Left kidney (tissue), 2 donors: ENCODE data around the gene PXYLP1. TPM values are rescaled to one million over a fixed set of nuclear protein-coding genes. Genes with fewer than 3 reads are reported as not detected.
"Not testable (repeated sequence)": the region's sequence is repeated elsewhere in the genome, so short reads cannot be mapped to it uniquely, and the experiment has no call there.

Source experiments
- DNase-seq: peaks from one replicate; pipeline ENCODE4 v3.0.0-alpha.2; 2013
- polyA plus RNA-seq: library from polyadenylated mRNA; unstranded; fragments of 120-200 nt; gene quantifications from one replicate; pipeline ENCODE4 v1.2.1, GENCODE V29; 2013; ENCODE audit not compliant: insufficient read length

The PXYLP1 gene
- polyA plus RNA-seq, 1 donor = 39.3 TPM

DNA sequence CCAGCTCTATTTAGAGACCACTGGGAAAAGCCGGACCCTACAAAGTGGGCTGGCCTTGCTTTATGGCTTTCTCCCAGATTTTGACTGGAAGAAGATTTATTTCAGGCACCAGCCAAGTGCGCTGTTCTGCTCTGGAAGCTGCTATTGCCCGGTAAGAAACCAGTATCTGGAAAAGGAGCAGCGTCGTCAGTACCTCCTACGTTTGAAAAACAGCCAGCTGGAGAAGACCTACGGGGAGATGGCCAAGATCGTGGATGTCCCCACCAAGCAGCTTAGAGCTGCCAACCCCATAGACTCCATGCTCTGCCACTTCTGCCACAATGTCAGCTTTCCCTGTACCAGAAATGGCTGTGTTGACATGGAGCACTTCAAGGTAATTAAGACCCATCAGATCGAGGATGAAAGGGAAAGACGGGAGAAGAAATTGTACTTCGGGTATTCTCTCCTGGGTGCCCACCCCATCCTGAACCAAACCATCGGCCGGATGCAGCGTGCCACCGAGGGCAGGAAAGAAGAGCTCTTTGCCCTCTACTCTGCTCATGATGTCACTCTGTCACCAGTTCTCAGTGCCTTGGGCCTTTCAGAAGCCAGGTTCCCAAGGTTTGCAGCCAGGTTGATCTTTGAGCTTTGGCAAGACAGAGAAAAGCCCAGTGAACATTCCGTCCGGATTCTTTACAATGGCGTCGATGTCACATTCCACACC lies 60.9 kb downstream of the PXYLP1 start:
- DNase-seq = no peak

GRCh38 chr3:141294301-141294700 lies 62.7 kb downstream of the PXYLP1 start:
- no peak for DNase-seq

DNA sequence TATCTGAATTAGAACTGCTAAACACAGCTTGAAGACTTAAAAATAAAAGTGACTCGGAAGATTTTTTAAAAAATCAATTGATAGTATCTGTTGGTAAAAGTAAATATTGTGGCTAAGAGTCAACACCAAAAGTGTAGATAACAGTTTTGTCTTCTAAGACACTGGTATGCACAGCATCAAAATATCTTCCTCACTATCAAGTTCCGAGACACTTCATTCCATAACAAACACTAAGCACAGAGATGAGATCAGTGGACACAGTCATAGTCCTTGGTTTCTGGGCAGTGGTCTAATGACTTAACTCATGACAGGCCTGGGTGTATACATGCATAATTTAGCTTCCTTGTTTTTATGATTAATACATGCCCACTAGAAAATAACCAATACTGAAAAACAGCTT lies 63.2 kb downstream of the PXYLP1 start:
- DNase-seq = no peak

DNA sequence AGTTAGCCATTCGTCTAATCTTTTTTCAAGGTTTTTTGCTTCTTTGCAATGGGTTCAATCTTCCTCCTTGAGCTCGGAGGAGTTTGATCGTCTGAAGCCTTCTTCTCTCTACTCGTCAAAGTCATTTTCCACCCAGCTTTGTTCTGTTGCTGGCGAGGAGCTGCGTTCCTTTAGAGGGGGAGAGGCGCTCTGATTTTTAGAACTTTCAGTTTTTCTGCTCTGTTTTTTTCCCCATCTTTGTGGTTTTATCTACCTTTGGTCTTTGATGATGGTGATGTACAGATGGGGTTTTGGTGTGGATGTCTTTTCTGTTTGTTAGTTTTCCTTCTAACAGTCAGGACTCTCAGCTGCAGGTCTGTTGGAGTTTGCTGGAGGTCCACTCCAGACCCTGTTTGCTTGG lies 68.8 kb downstream of the PXYLP1 start:
- not testable (repeated sequence) for DNase-seq

DNA sequence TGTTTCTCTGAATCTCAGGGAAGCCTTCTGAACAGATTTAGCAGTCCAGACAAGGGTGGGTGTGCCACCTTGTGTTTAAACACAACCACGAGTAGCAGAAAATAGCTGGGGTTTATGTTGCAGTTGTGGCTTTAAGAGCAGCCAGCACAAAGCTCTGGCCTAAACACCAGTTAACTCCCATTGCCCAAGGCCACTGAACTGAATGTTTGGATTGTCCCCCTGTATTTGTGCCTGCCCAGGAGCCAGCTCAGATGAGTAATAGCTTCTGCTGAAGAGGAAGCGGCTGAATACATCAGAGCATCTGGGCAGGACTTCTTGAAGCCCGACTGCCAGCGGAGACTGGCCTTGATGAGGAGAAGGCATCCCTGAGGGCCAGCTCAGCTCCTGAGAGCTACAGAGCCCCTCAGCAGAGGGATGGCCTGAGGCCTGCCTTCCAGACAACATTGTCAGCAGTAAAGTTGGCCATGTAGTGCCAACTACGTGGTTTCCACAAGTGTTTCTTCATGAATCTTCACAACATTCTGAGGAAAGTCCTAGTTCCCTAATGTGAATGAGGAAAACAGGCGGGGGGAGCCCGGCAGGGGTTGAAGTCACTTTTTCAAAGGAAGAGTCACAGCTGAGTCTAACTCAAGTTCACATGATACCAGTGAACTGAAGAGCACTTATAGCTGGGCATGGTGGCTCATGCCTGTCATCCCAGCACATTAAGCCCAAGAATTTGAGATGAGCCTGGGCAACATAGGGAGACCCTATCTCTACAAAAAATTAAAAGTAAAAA lies 70.9 kb downstream of the PXYLP1 start:
- DNase-seq = no peak

DNA sequence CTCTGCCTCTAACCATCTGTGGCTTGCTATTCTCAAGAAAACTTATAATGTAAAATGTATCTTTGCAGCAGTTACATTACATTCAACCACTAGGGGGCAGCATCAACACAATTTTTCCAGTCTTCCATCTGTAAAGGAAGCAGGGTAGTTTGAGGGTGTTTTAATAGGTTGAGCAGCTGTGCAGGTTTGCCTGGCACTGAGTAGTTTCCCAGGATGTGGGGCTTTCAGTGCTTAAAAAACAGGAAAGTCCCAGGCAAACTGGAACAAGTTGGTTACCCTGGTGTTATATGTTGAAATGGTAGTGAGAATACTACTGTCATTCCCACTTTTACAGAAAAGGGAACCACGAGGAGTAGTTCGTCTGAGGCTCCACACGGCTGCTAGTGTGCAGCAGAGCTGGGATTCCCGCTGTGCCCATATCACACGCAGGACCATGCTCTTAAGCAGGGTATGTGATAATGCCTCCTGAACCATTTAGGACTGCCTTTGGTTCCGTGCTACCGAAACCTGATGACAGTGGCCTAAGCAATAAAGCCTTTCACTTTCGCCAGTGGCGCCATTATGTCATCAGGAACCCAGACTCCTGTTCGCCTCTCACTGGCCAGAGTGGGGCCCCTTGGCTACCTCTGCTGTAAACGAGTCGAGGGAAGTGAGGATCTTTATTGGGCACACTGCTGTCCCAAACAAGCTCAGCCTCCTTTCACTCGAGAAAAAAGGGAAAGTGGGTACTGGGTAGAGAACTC lies 72.0 kb downstream of the PXYLP1 start:
- peak; percentile 79 for DNase-seq

DNA sequence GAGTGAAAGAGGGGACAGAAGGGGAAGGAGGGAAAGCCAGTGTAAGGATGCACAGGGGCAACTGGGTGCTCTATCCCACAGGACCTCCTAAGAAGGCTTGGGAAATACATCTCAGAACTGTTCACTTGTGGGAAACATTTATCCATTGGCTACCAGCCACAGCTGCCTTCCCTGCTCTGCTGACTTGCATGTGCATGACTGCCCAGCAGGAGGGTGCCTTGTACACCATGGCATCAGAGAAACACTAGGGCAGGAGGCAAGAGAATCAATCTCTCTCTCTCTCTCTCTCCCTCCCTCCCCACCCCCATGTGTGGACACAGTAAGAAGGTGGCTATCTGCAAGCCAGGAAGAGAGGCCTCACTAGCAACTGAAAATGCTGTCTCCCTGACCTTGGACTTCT lies 73.8 kb downstream of the PXYLP1 start:
- DNase-seq = no peak

DNA sequence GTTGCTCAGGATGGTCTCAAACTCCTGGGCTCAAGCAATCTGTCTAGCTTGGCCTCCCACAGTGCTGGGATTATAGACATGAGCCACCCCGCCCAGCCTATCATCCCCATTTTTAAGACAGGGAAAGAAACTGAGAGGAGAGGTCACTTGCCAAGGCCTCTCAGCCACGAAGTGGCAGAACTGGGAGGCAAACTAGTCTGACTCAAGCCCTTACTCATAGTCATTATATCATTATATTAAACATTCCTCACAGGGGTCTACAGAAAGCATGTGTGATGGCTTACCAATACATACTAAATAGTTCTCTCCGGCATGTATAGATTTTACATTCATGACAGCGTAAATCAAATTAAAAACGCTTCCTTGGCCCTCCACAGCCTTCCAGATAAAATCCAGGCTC lies 74.7 kb downstream of the PXYLP1 start:
- DNase-seq = no peak

GRCh38 chr3:141306922-141307321 lies 75.3 kb downstream of the PXYLP1 start:
- DNase-seq = no peak

GRCh38 chr3:141307351-141308059 lies 75.9 kb downstream of the PXYLP1 start:
- no peak for DNase-seq

- peak; percentile 73 for DNase-seq
Measured at GRCh38 chr3:141308588-141309218, 77.1 kb downstream of the PXYLP1 start.

DNA sequence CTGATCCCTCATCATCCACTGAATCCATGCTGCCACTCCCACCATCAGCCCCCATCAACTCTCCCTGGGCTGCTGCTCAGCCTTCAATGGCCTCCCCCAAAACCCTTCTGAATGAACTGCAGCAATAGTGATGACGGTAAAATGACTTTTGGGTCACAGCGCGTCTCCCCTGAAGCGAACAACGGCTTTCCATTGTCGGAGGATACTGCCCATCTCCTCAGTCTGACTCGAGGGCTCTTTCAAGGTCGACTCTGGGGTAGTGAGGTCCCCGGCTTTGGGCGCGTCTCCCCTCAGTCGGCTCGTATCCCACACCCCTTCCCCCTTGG lies 79.5 kb downstream of the PXYLP1 start:
- no peak for DNase-seq

DNA sequence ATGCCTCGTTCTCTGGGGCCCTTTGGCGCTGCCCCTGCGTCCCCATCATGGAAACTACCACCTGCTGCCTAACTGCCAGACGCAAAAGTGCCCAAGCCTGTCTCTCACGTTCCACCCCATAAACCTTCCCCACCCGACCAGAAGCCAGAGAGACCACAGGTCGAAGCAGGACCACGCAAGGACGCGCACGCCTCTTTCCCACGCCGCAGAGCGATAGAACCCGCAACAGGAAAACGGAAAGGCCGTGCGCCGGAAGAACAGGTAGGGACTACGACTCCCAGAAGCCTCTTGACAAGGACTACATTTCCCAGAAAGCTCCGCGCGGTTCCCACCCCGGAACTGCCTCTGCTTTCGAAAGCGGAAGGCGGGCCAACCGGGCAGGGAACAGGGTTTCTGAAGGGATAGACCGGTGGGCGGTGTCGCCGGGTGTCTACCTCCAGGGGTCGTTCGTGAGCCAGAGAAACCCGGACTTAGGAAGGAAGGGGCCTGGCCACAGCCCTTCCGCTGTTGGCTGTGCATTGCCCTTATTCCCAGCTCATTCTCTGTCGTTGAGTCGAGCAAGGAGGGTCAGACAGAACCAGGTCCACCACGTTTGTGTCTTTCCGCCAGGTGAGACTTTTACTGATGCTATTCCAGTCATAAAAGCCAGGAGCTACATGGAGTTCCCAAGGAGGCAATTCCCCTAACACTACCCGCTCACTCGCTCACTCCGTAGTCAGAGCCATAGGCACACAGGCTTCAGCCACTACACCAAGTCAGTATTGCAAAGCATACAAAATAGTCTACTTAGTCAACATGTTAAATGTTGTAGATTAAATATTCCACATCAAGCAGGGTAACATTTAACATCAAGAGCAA lies 80.1 kb downstream of the PXYLP1 start:
- peak; percentile 97 for DNase-seq

DNA sequence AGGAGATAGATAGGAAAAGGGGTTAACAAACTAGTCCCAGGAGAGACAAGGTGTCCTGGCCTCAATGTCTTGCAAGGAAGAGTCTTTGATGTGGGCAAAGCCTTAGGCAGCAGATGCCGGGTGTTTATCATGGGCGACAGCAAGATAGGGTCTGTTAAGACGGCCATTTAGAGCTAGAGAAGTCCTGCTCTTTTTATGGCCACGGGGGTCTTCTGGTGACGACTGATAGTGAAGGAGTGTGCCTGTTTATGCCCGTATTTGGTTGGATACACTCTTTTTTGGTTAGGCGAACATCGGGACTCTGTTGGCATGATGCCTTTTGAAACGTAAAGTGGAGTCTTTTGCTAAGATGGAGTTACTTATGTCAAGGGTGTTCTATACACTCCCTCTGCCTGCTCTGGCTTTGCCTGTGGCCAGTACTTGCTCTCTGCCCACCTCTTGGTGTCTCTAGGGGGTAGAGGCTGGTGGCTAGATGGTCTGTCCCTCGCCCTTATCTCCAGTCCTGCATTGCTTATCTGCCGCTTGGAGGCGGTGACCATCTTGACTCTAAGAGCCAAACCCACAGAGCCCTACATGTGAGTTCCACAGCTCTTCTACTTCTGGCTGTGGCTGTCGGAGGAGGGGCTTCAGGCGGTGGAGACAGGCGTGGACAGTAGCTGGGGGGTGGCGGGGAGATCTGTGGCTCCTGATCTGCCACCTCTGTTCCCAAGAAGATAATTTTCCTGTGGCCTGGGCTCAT lies 80.9 kb downstream of the PXYLP1 start:
- DNase-seq = no peak

DNA sequence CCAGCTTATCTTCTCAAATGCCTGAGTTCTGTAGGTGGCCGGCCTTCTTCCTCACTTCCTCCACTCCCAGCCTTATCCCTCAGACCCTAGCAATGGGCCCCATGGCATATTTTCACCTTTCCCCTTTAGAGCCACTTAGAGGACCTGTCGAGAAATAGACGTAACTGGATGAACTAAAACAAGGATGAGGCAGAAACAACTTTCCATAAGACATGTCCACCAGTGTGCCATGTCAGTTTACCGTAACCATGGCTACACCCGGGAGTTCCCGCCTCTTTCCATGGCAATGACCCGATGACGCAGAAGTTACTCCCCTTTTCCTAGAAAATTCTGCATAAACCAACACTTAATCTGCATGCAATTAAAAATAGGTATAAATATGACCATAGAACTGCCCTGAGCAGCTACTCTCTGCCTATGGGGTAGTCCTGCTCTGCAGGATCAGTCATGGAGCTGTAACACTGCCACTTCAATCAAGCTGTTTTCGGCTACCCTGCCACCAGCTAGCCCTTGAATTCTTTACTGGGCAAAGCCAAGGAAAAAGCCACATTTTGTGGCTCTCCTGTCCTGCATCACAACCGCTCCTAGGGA lies 81.6 kb downstream of the PXYLP1 start:
- DNase-seq = no peak

DNA sequence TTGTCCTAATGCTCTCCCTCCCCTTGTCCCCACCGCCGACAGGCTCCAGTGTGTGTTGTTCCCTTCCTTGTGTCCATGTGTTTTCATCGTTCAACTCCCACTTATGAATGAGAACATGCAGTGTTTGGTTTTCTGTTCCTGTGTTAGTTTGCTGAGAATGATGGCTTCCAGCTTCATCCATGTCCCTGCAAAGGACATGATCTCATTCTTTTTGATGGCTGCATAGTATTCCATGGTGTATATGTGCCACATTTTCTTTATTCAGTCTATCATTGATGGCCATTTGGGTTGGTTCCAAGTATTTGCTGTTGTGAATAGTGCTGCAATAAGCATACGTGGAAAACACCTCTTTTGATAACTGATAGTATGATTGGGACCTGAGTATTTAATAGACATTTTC lies 82.8 kb downstream of the PXYLP1 start:
- DNase-seq = not testable (repeated sequence)

- DNase-seq = no peak
Measured at GRCh38 chr3:141316851-141317250, 85.2 kb downstream of the PXYLP1 start.

GRCh38 chr3:141320399-141321108 lies 88.9 kb downstream of the PXYLP1 start:
- no peak for DNase-seq

- DNase-seq = no peak
Measured at GRCh38 chr3:141321109-141321497, 89.5 kb downstream of the PXYLP1 start.
